ENCODE results near the gene PRRG2. TPM values are rescaled to one million over a fixed set of nuclear protein-coding genes. Genes with fewer than 3 reads are reported as not detected.
A peak's percentile ranks its signal among the peaks of the same experiment; 100 is the strongest.

PRRG2 gene
- total and polyA plus RNA-seq, 8 donors = 6.5 to 15.9 (median 8.5) TPM

DNA sequence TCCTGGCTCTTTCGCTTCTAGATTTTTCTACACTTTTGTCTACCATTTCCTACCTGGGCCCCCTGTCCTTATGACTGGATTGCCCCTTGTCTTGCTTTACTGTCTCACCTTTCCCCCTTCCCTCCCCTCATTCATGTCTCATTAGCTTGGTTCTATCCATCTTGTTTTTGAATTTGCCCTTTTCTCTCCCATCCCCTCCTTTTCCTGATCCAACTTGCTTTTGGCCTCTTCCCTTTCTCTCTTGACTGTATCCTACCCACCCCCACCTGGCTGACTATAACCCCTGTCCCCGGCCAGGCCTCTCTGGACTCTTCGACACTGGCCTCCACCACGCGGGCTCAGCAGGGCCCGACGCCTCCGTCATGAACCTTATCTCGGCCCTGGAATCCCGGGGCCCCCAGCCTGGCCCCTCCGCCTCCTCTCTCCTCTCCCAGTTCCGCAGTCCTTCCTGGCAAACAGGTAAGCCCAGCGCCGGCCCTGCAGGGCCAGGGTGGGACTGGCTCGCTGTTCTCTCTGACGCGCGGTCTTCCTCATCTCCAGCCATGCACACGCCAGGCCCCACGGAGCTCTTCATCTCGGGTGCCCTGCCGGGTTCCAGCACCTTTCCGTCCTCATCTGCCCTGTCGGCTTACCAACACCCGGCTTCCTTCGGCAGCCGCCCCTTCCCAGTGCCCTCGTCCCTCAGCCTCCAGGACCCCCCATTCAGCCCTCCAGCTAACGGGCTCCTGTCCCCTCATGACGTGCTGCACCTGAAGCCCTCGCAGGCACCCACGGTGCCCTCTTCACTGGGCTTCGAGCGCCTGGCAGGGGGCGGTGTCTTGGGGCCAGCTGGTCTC, 13.3 kb downstream of the PRRG2 start:
- Histone ChIP-seq H3K9me3 (no peaks in the 10 kb centered on the region), H3K27me3 (no peaks in the 10 kb centered on the region), H3K36me3 (peaks cover 3 to 12% (median 10%) of the 10 kb centered on the region in 3 donors), H3K27ac (no peak overlapping the region), H3K4me3 (no peak overlapping the region), H3K4me1 (no peaks in the 10 kb centered on the region)
- TF ChIP-seq, protein P1, sequence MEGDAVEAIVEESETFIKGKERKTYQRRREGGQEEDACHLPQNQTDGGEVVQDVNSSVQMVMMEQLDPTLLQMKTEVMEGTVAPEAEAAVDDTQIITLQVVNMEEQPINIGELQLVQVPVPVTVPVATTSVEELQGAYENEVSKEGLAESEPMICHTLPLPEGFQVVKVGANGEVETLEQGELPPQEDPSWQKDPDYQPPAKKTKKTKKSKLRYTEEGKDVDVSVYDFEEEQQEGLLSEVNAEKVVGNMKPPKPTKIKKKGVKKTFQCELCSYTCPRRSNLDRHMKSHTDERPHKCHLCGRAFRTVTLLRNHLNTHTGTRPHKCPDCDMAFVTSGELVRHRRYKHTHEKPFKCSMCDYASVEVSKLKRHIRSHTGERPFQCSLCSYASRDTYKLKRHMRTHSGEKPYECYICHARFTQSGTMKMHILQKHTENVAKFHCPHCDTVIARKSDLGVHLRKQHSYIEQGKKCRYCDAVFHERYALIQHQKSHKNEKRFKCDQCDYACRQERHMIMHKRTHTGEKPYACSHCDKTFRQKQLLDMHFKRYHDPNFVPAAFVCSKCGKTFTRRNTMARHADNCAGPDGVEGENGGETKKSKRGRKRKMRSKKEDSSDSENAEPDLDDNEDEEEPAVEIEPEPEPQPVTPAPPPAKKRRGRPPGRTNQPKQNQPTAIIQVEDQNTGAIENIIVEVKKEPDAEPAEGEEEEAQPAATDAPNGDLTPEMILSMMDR (IDR thresholded peaks at IDR 0.05) = no peak
- DNase-seq (peak in 3 of 6 donors; percentile 28 to 78 (median 47)), FAIRE-seq (no peak), ATAC-seq (no peak)
- 87 to 91% methylated on average over 35 of the region's 35 CpGs for WGBS, 2 donors
- intact Hi-C loops (cut with DNase I) = no loop called here

DNA sequence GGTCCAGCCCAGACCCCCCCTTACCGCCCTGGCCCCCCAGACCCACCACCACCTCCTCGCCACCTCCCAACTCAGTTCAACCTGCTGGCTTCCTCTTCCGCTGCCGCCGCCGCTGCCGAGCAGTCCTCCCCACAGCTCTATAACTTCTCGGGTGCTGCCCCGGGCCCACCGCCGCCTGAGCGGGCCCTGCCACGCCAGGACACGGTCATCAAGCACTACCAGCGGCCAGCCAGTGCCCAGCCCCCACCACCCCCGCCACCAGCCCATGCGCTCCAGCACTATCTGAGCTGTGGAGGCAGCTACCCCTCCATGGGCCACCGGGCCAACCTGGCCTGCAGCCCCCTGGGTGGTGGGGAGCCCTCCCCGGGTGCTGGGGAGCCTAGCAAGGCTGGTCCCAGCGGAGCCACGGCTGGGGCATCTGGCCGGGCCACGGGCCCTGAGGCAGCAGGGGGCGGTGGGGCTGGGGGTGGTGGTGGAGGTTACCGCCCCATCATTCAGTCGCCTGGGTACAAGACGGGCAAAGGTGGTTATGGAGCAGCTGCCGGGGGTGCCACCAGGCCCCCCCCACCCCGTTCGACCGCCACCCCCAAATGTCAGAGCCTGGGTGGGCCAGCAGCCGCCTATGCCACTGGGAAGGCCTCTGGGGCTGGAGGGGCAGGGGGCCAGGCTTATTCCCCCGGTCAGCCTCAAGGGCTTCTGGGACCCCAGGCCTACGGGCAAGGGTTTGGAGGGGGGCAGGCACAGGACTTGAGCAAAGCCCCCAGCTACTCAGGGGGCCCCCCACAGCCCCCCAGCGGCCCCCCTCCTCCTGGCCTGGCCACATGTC, 14.1 kb downstream of the PRRG2 start:
- Histone ChIP-seq H3K4me1 (no peaks in the 10 kb centered on the region), H3K36me3 (peaks cover 3 to 18% (median 15%) of the 10 kb centered on the region in 3 donors), H3K27me3 (no peaks in the 10 kb centered on the region), H3K4me3 (no peak overlapping the region), H3K27ac (no peak overlapping the region), H3K9me3 (no peaks in the 10 kb centered on the region)
- FAIRE-seq (no peak), DNase-seq (peak in 2 of 6 donors; percentile 50 to 83), ATAC-seq (no peak)
- TF ChIP-seq, protein P1 (IDR thresholded peaks at IDR 0.05) = no peak
- 92 to 93% methylated on average over 31 to 35 of the region's 35 CpGs for WGBS, 2 donors
- intact Hi-C loops (cut with DNase I) = no loop called here

DNA sequence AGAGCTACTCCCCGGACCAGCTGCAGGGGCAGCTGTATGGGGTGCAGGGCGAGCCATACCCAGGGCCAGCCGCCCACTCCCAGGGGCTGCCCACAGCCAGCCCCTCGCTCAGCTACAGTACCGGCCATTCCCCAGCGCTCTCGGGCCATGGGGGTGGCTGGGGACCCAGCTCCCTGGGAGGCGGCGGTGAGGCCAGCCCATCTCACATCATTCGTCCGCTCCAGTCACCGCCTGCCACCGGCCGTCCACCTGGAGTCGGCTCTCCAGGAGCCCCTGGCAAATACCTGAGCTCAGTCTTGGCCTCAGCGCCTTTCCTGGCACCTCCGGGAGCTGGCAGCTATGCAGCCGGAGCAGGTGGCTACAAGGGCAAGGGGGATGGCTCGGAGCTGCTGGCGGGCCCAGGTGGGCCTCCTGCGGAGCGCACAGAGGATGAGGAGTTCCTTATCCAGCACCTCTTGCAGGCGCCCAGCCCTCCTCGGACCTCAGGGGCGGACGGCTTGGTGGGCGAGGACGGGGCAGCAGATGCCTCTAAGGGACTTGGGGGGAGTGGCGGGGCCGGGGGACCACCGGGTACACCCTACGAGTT, 14.8 kb downstream of the PRRG2 start:
- Histone ChIP-seq H3K4me3 (no peak overlapping the region), H3K36me3 (peaks cover 3 to 18% (median 15%) of the 10 kb centered on the region in 3 donors), H3K9me3 (no peaks in the 10 kb centered on the region), H3K27ac (no peak overlapping the region), H3K27me3 (no peaks in the 10 kb centered on the region), H3K4me1 (no peaks in the 10 kb centered on the region)
- ATAC-seq (no peak), DNase-seq (peak in 2 of 6 donors; percentile 41 to 82), FAIRE-seq (no peak)
- TF ChIP-seq, protein P1 (IDR thresholded peaks at IDR 0.05) = no peak
- WGBS, 2 donors = 91 to 92% methylated on average over 28 to 32 of the region's 32 CpGs
- intact Hi-C loops (cut with DNase I) = no loop called here

DNA sequence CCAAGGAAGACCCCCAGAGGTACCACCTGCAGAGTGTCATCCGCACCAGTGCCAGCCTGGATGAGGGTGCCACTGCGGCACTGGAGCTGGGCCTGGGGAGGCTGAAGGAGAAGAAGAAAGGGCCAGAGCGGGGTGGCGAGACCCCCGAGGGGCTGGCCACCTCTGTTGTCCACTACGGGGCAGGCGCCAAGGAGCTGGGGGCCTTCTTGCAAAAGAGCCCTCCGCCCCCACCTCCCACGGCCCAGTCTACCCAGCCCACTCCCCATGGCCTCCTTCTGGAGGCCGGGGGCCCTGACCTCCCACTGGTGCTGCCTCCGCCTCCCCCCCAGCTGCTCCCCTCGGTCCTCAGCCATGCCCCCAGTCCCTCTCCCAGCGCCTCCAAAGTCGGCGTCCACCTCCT, 15.3 kb downstream of the PRRG2 start:
- no peak for FAIRE-seq
- peaks cover 3 to 18% (median 15%) of the 10 kb centered on the region in 3 donors for H3K36me3 ChIP-seq

More for the DNA sequence above, 15.3 kb downstream of the PRRG2 start:
- DNase-seq (peak in 3 of 6 donors; percentile 17 to 80 (median 47)), ATAC-seq (no peak)
- no peak overlapping the region for H3K27ac ChIP-seq
- 93% methylated on average over 12 to 15 of the region's 15 CpGs for WGBS, 2 donors
- no peak overlapping the region for H3K4me3 ChIP-seq
- TF ChIP-seq, protein P1 (IDR thresholded peaks at IDR 0.05) = no peak
- intact Hi-C loops (cut with DNase I) = no loop called here
- H3K9me3 ChIP-seq = no peaks in the 10 kb centered on the region
- no peaks in the 10 kb centered on the region for H3K27me3 ChIP-seq
- H3K4me1 ChIP-seq = no peaks in the 10 kb centered on the region

Measured in pancreas (tissue), 10 donors.